Activated effector memory CD4-positive, alpha-beta T cell treated with anti-CD3 and anti-CD28 coated beads, Interleukin-2, amount 50 U/mL, for 16 hours (primary cell): ENCODE data around the gene RHOT1.
"Not testable (repeated sequence)": the region's sequence is repeated elsewhere in the genome, so short reads cannot be mapped to it uniquely, and the experiment has no call there.

ENCODE experiments used
- DNase-seq: peaks from one replicate; pipeline ENCODE4 v3.0.0-alpha.2; 2020

RHOT1 gene

GRCh38 chr17:32160526-32160925 is 18.2 kb downstream of the RHOT1 start:
- DNase-seq: no peak

GRCh38 chr17:32161029-32161428 is 18.7 kb downstream of the RHOT1 start:
- no peak for DNase-seq

- DNase-seq: no peak
Measured at GRCh38 chr17:32161506-32162365, 19.4 kb downstream of the RHOT1 start.

GRCh38 chr17:32174889-32175288 is 32.6 kb downstream of the RHOT1 start:
- no peak for DNase-seq

GRCh38 chr17:32178679-32179078 is 36.4 kb downstream of the RHOT1 start:
- not testable (repeated sequence) for DNase-seq

GRCh38 chr17:32179103-32179502 is 36.8 kb downstream of the RHOT1 start:
- not testable (repeated sequence) for DNase-seq

- not testable (repeated sequence) for DNase-seq
Measured at GRCh38 chr17:32179526-32179925, 37.2 kb downstream of the RHOT1 start.

GRCh38 chr17:32180262-32180661 is 38.0 kb downstream of the RHOT1 start:
- DNase-seq: not testable (repeated sequence)

GRCh38 chr17:32185875-32186274 is 43.6 kb downstream of the RHOT1 start:
- DNase-seq: no peak

GRCh38 chr17:32187271-32187670 is 45.0 kb downstream of the RHOT1 start:
- DNase-seq: no peak

- DNase-seq: no peak
Measured at GRCh38 chr17:32189343-32189742, 47.0 kb downstream of the RHOT1 start.

GRCh38 chr17:32191306-32191705 is 49.0 kb downstream of the RHOT1 start:
- DNase-seq: no peak

- no peak for DNase-seq
Measured at GRCh38 chr17:32192379-32192778, 50.1 kb downstream of the RHOT1 start.

GRCh38 chr17:32197987-32198386 is 55.7 kb downstream of the RHOT1 start:
- DNase-seq: no peak

GRCh38 chr17:32206861-32207260 is 64.6 kb downstream of the RHOT1 start:
- DNase-seq: no peak

- no peak for DNase-seq
Measured at GRCh38 chr17:32208436-32208835, 66.1 kb downstream of the RHOT1 start.

- no peak for DNase-seq
Measured at GRCh38 chr17:32209608-32210007, 67.3 kb downstream of the RHOT1 start.

GRCh38 chr17:32211671-32212070 is 69.4 kb downstream of the RHOT1 start:
- DNase-seq: no peak

GRCh38 chr17:32215696-32216095 is 73.4 kb downstream of the RHOT1 start:
- no peak for DNase-seq

- no peak for DNase-seq
Measured at GRCh38 chr17:32222621-32223020, 80.3 kb downstream of the RHOT1 start.

- no peak for DNase-seq
Measured at GRCh38 chr17:32223703-32224102, 81.4 kb downstream of the RHOT1 start.

- no peak for DNase-seq
Measured at GRCh38 chr17:32226886-32227285, 84.6 kb downstream of the RHOT1 start.

- DNase-seq: no peak
Measured at GRCh38 chr17:32227910-32228309, 85.6 kb downstream of the RHOT1 start.

GRCh38 chr17:32235588-32235987 is 93.3 kb downstream of the RHOT1 start:
- no peak for DNase-seq

- no peak for DNase-seq
Measured at GRCh38 chr17:32239456-32239855, 97.2 kb downstream of the RHOT1 start.
